Ovary (tissue), 9 donors: ENCODE data around the gene ATRNL1. TPM values are rescaled to one million over a fixed set of nuclear protein-coding genes. Genes with fewer than 3 reads are reported as not detected.

ENCODE experiments used
- DNase-seq, 5 donors: peaks; one replicate each; pipeline ENCODE4 v3.0.0-alpha.2; 2019 to 2020
- H3K27ac ChIP-seq, 2 donors: fragments of 200-600 bp; one replicate each; pipeline versions ENCODE4 v1.5.1 to v1.8.0; 2019 to 2022
- H3K27me3 ChIP-seq: fragments of 200-600 bp; one replicate; pipeline ENCODE4 v1.8.0; 2022
- H3K36me3 ChIP-seq: fragments of 200-600 bp; sonication (generic); one replicate; pipeline ENCODE4 v1.5.1; 2019
- H3K4me1 ChIP-seq: one replicate; pipeline ENCODE4 v1.8.1; 2013; ENCODE audit warnings: mild to moderate bottlenecking, moderate library complexity; ENCODE audit not compliant: insufficient read depth
- H3K4me3 ChIP-seq: fragments of 200-600 bp; sonication (generic); one replicate; pipeline ENCODE4 v1.5.1; 2017
- H3K9me3 ChIP-seq, 2 donors: fragments of 200-600 bp in 1 of 2; sonication (generic) in 1 of 2; one replicate each; pipeline versions ENCODE4 v1.5.1 to v1.8.1; 2013 to 2019; ENCODE audit warnings: mild to moderate bottlenecking in 1 of 2, moderate library complexity in 1 of 2
- CTCF ChIP-seq, 3 donors: fragments of 450-650 bp in 2 of 3; fragments of 200-600 bp in 1 of 3; IDR thresholded peaks; one replicate each; pipeline versions ENCODE4 v1.5.1 to v1.8.0; 2016 to 2022; ENCODE audit warnings: antibody characterized with exemption in 3 of 3, mild to moderate bottlenecking in 1 of 3
- EP300 ChIP-seq: sonication (generic); formaldehyde crosslinking; IDR thresholded peaks from one replicate; pipeline ENCODE4 v1.6.1; 2017; ENCODE audit warnings: antibody characterized with exemption
- POLR2A ChIP-seq: fragments of 450-650 bp; IDR thresholded peaks from one replicate; pipeline ENCODE4 v1.6.1; 2017; ENCODE audit warnings: antibody characterized with exemption, mild to moderate bottlenecking, moderate library complexity
- WGBS, 3 donors: extraction: QIAGEN DNeasy Blood & Tissue Kit in 1 of 3; methylation state at CpG; one replicate each; pipeline versions ENCODE4 v1.1.5 to v1.1.7; 2013 to 2017; 5-methylcytosine and 5-hydroxymethylcytosine counted together
- intact Hi-C, 4 donors: fragments of 100-400 bp; cut with DNase I; formaldehyde crosslinking; loops; one replicate each; pipeline versions ENCODE4 v1.11.0 to v1.15.1; 2022 to 2023
- polyA plus RNA-seq, 2 donors: library from polyadenylated mRNA; stranded (reverse); fragments of 200-250 nt in 1 of 2; fragments of 350-450 nt in 1 of 2; fragmentation: Illumina TruSeq in 1 of 2; extraction: RNeasy Lipid Tissue Mini Kit (QIAGEN cat#74804) in 1 of 2; gene quantifications; one replicate each; pipeline ENCODE4 v1.2.3, GENCODE V29; 2013 to 2014
- total RNA-seq, 7 donors: library from RNA; depleted of rRNA in 2 of 7; stranded (reverse); fragments of >200 nt in 2 of 7; fragmentation: NEBNext Ultra II Directional in 3 of 7; extraction: Animal tissue kit (Norgen Biotek cat#: 25700) in 3 of 7; gene quantifications; one replicate each; pipeline versions ENCODE4 v1.1.0 to v1.2.4, GENCODE V29; 2016 to 2023
- donor health status: DM: no; HTN: no; CAD: no; lungs with moderate emphysema.
- donor health status: DM: no; HTN: no; CAD: no.
- donor health status: Bipolar disorder and iron deficiency.
- donor health status: DM: yes; HTN: yes; CAD: no.
- donor health status: DM: no; HTN: no; CAD: no.
- donor health status: DM: yes; HTN: yes; CAD: no.

ATRNL1 gene
- total and polyA plus RNA-seq, 9 donors, result 8.1 to 119 (median 77.8) TPM

GRCh38 chr10:115861455-115861854 is 768.3 kb downstream of the ATRNL1 start:
- intact Hi-C loops, result no loop called here

DNA sequence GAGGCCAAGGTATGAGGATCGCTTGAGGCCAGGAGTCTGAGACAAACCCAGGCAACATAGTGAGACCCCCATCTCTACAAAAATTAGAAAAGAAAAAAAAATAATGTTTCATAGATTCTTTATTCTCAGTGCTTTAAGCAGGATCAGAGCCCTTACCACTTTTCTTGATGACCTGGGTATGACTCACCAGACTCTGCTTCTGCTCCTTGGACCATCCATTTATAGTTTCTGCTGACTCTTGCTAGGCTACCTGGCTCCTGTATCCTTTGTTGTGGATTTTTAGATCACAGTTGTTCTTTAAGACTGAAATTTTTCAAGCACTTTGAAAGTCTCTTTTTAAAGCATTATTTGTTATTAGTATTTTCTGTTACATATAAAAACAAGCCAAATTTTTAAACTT is 768.7 kb downstream of the ATRNL1 start:
- no peak for DNase-seq
- Histone ChIP-seq H3K4me1 (peaks cover 2% of the 10 kb centered on the region), H3K27ac (no peak overlapping the region), H3K4me3 (no peak overlapping the region), H3K9me3 (no peaks in the 10 kb centered on the region), H3K36me3 (no peaks in the 10 kb centered on the region), H3K27me3 (no peaks in the 10 kb centered on the region)
- TF ChIP-seq EP300 (no peak), POLR2A (no peak), CTCF (IDR thresholded peaks at IDR 0.05) (no peak)
- intact Hi-C loops, result no loop called here
- 92 to 97% (median 96%) methylated on average over 1 of the region's 1 CpG for WGBS, 3 donors

More at GRCh38 chr10:115861455-115861854, 768.3 kb downstream of the ATRNL1 start:
- no peaks in the 10 kb centered on the region for H3K36me3 ChIP-seq
- no peaks in the 10 kb centered on the region for H3K27me3 ChIP-seq
- H3K4me1 ChIP-seq, result peaks cover 2% of the 10 kb centered on the region
- no peak for TF ChIP-seq POLR2A
- no peak for TF ChIP-seq EP300
- TF ChIP-seq CTCF (IDR thresholded peaks at IDR 0.05), result no peak
- no peak overlapping the region for H3K4me3 ChIP-seq
- WGBS, 3 donors, result 75 to 80% (median 78%) methylated on average over 2 of the region's 2 CpGs
- DNase-seq, result no peak
- no peaks in the 10 kb centered on the region for H3K9me3 ChIP-seq
- no peak overlapping the region for H3K27ac ChIP-seq

- WGBS, 3 donors, result 60 to 75% (median 74%) methylated on average over 1 of the region's 1 CpG
- no peak for TF ChIP-seq POLR2A
- no peak for TF ChIP-seq CTCF (IDR thresholded peaks at IDR 0.05)
- no peak for TF ChIP-seq EP300
- intact Hi-C loops, result no loop called here
These were observed 773.0 kb downstream of the ATRNL1 start for GRCh38 chr10:115866174-115866573.

GRCh38 chr10:115866691-115867090 is 773.5 kb downstream of the ATRNL1 start:
- no peak for TF ChIP-seq POLR2A
- no peak for TF ChIP-seq EP300
- TF ChIP-seq CTCF (IDR thresholded peaks at IDR 0.05), result no peak
- 93 to 97% (median 95%) methylated on average over 4 of the region's 4 CpGs for WGBS, 3 donors
- no peak overlapping the region for H3K27ac ChIP-seq
- intact Hi-C loops, result no loop called here
- no peaks in the 10 kb centered on the region for H3K27me3 ChIP-seq
- peaks cover 2% of the 10 kb centered on the region for H3K4me1 ChIP-seq
- no peaks in the 10 kb centered on the region for H3K9me3 ChIP-seq
- no peak overlapping the region for H3K4me3 ChIP-seq
- no peak for DNase-seq
- no peaks in the 10 kb centered on the region for H3K36me3 ChIP-seq

More at GRCh38 chr10:115866174-115866573, 773.0 kb downstream of the ATRNL1 start:
- H3K4me3 ChIP-seq, result no peak overlapping the region
- peaks cover 2% of the 10 kb centered on the region for H3K4me1 ChIP-seq
- DNase-seq, result no peak
- no peaks in the 10 kb centered on the region for H3K9me3 ChIP-seq
- no peaks in the 10 kb centered on the region for H3K36me3 ChIP-seq
- no peaks in the 10 kb centered on the region for H3K27me3 ChIP-seq
- no peak overlapping the region for H3K27ac ChIP-seq
